ENCODE data around the gene DMPK. TPM values are rescaled to one million over a fixed set of nuclear protein-coding genes. Genes with fewer than 3 reads are reported as not detected.
A peak's percentile ranks its signal among the peaks of the same experiment; 100 is the strongest.

DMPK gene
- total RNA-seq, 1 experiment from 2014 or later: 45.7 TPM

GRCh38 chr19:45785781-45786532 lies 3.7 kb upstream of the DMPK start:
- no peak for DNase-seq (ENCODE audit: low spot score)

- DNase-seq (ENCODE audit: low spot score): no peak
Measured at GRCh38 chr19:45785097-45785496, 2.8 kb upstream of the DMPK start.

GRCh38 chr19:45784096-45784495 lies 1.8 kb upstream of the DMPK start:
- no peak for DNase-seq (ENCODE audit: low spot score)

- DNase-seq (ENCODE audit: low spot score): no peak
Measured at GRCh38 chr19:45782820-45783785, 813 bp upstream of the DMPK start.

GRCh38 chr19:45781214-45782161 lies 802 bp downstream of the DMPK start:
- peak; percentile 75 for DNase-seq (ENCODE audit: low spot score)

GRCh38 chr19:45780448-45781213 lies 1.7 kb downstream of the DMPK start:
- no peak for DNase-seq (ENCODE audit: low spot score)

- peak; percentile 50 for DNase-seq (ENCODE audit: low spot score)
Measured at GRCh38 chr19:45780146-45780447, 2.2 kb downstream of the DMPK start.

- peak; percentile 99 for DNase-seq (ENCODE audit: low spot score)
Measured at GRCh38 chr19:45779231-45780145, 2.8 kb downstream of the DMPK start.

- DNase-seq (ENCODE audit: low spot score): no peak
Measured at GRCh38 chr19:45778010-45778661, 4.2 kb downstream of the DMPK start.

- no peak for DNase-seq (ENCODE audit: low spot score)
Measured at GRCh38 chr19:45777395-45777961, 4.8 kb downstream of the DMPK start.

GRCh38 chr19:45774765-45775164 lies 7.5 kb downstream of the DMPK start:
- DNase-seq (ENCODE audit: low spot score): peak; percentile 52

- DNase-seq (ENCODE audit: low spot score): no peak
Measured at GRCh38 chr19:45773384-45773783, 8.9 kb downstream of the DMPK start.

- DNase-seq (ENCODE audit: low spot score): no peak
Measured at GRCh38 chr19:45772912-45773311, 9.4 kb downstream of the DMPK start.

GRCh38 chr19:45772130-45772840 lies 10.0 kb downstream of the DMPK start:
- no peak for DNase-seq (ENCODE audit: low spot score)

- DNase-seq (ENCODE audit: low spot score): no peak
Measured at GRCh38 chr19:45771311-45771933, 10.9 kb downstream of the DMPK start.

- DNase-seq (ENCODE audit: low spot score): peak; percentile 99
Measured at GRCh38 chr19:45770192-45771101, 11.8 kb downstream of the DMPK start.

- peak; percentile 77 for DNase-seq (ENCODE audit: low spot score)
Measured at GRCh38 chr19:45769821-45770191, 12.5 kb downstream of the DMPK start.
